ENCODE data around the gene ADH4.
A peak's percentile ranks its signal among the peaks of the same experiment; 100 is the strongest.
"Not testable (repeated sequence)": the region's sequence is repeated elsewhere in the genome, so short reads cannot be mapped to it uniquely, and the experiment has no call there.

The ADH4 gene

GRCh38 chr4:99134586-99134985, 9.5 kb downstream of the ADH4 start:
- DNase-seq (ENCODE audit: low read depth) = no peak

DNA sequence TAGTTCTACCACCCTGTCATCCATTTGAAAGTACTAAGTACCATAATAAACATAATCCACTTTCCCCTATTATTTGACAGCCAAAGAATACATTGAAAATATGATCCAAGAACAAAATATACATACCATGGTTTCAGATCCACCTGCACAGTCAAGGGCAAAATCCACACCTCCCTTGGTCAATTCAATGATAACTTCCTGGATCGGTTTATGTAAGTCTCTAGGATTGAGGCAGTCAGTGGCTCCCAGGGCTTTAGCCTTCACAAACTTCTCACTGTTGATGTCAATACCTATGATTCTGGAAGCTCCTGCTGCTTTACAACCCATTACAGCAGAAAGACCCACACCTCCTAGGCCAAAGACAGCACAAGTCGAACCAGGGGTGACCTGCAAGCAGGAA, 12.7 kb downstream of the ADH4 start:
- no peak for DNase-seq (ENCODE audit: low read depth)

DNA sequence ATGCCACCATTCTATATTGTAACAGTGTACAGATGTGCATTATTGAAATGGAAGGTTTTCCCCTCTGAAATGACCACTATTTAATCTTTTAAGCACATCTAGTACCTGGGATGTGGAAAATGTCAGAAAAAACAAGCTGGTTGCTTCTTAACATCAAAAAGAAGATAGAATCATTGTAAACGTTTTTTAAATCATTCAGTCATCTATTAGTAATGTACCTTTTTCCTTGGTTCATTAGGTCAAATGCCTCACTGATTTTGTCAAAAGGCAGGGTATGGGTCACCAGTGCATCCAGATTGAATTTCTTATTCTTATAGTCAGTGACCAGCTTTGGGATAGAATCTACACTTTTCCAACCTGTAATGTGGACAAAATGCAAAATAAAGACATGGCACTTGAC, 17.7 kb downstream of the ADH4 start:
- DNase-seq (ENCODE audit: low read depth) = no peak

- no peak for DNase-seq (ENCODE audit: low read depth)
Measured at GRCh38 chr4:99121008-99121407, 23.1 kb downstream of the ADH4 start.

DNA sequence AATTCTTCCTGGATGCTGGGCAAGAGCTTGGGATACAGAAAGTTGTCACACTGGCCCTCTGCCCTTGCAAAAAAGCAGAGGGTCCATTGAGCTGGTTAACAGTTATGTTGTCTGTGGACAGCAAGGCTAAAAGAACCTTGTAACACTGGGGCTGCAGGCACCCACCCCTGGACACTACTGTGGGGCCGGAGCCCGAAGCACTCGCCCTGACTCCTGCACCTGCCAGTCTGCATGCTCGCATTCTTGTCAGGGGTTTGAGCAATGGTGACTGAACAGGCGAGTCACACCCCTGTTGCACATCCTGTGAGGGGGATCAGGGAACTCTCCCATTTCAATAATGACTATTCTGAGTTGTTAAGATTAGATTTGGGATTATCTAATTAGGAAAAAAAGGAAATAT, 23.6 kb downstream of the ADH4 start:
- DNase-seq (ENCODE audit: low read depth) = no peak

GRCh38 chr4:99117876-99118693, 26.0 kb downstream of the ADH4 start:
- DNase-seq (ENCODE audit: low read depth) = no peak

GRCh38 chr4:99117122-99117841, 26.8 kb downstream of the ADH4 start:
- not testable (repeated sequence) for DNase-seq (ENCODE audit: low read depth)

GRCh38 chr4:99109286-99109685, 34.8 kb downstream of the ADH4 start:
- DNase-seq (ENCODE audit: low read depth) = not testable (repeated sequence)

DNA sequence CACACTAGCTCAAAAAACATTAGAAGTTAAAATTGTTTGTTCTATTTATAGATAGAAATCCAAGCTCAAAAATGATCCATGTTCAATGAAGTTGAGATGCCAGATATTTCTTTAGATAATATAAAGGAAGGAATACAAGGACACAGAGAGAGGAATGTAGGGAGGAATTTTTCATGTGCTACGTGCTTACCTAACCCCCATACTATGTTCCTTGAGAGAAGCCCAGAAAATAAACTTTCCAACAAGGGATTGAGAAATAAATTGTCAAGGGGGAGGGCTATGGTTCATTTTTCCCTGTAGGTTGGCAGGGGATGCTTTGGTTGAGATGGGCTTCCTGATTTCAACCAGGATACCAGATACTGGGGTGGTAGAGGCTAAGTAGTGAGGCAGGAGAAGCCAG, 39.9 kb downstream of the ADH4 start:
- peak; percentile 46 for DNase-seq (ENCODE audit: low read depth)

DNA sequence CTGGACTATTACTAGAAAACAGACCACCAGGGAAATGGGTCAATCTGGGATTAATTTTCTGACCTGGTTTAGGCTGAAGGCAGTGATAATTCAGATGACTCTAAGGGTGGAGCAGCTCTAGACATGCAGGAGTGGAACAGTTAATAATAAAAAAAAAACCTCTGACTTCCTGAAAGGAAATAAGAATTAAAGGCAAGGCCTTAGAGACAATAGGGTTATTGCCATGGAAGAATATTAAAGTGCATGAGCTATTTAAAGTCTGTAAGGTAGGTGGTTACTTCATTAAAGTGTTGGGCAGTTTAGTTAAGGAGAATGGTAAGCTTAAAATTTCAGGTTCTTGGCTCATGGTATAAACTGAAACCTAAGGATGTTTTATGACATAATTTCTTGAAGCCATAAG, 40.9 kb downstream of the ADH4 start:
- no peak for DNase-seq (ENCODE audit: low read depth)

GRCh38 chr4:99102634-99103033, 41.5 kb downstream of the ADH4 start:
- no peak for DNase-seq (ENCODE audit: low read depth)

GRCh38 chr4:99100876-99101275, 43.2 kb downstream of the ADH4 start:
- no peak for DNase-seq (ENCODE audit: low read depth)

DNA sequence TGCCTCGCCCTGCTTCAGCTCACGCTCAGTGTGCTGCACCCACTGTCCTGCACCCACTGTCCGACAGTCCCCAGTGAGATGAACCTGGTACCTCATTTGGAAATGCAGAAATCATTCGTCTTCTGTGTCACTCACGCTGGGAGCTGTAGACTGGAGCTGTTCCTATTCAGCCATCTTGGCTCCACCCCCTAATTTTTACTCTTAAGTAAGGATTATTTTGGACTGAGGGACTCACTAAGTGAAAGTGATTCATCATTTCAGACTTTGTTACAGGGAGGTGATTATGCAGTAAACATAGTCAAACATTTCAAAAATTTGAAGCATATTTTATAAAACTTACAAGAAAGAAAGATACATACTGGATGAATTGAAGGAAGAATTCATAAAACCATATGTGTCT, 44.3 kb downstream of the ADH4 start:
- DNase-seq (ENCODE audit: low read depth) = not testable (repeated sequence)

DNA sequence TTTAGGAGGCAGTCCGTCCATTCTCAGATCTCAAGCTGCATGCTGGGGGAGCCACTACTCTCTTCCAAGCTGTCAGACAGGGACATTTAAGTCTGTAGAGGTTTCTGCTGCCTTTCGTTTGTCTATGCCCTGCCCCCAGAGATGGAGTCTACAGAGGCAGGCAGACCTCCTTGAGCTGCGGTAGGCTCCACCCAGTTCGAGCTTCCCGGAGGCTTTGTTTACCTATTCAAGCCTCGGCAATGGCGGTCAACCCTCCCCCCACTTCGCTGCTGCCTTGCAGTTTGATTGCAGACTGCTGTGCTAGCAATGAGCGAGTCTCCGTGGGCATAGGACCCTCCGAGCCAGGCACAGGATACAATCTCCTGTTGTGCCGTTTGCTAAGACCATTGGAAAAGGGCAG, 44.8 kb downstream of the ADH4 start:
- no peak for DNase-seq (ENCODE audit: low read depth)

GRCh38 chr4:99091841-99092240, 52.3 kb downstream of the ADH4 start:
- DNase-seq (ENCODE audit: low read depth) = not testable (repeated sequence)

- no peak for DNase-seq (ENCODE audit: low read depth)
Measured at GRCh38 chr4:99091216-99091575, 52.9 kb downstream of the ADH4 start.

- no peak for DNase-seq (ENCODE audit: low read depth)
Measured at GRCh38 chr4:99090481-99091215, 53.4 kb downstream of the ADH4 start.

GRCh38 chr4:99088481-99089365, 55.4 kb downstream of the ADH4 start, which contains the start of gene ADH5:
ADH5 (minus strand) TSS chr4:99088788; CDS start chr4:99088700, 88 bp downstream.
- DNase-seq (ENCODE audit: low read depth) = peak; percentile 82

DNA sequence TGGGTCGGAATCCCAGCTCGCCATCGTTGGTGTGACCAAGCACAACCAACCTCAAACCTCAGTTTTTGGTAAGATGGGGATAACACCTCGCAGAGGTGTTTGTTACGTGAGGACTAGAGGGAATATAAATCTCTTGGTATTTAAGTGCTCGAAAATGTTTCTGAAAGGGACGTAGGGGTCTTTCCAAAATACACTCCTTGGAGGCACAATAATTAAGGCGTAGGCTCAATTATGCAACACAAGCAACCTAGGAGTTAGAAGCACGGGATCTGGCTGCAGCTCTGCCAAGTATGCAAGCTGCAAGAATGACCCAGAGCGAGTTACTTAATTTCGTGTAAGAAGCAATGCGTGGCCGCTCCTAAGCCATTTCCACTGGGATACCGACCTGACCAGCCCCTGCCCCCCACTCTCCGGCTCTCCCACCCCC, 56.1 kb downstream of the ADH4 start:
- DNase-seq (ENCODE audit: low read depth) = peak; percentile 86

- no peak for DNase-seq (ENCODE audit: low read depth)
Measured at GRCh38 chr4:99084595-99084994, 59.5 kb downstream of the ADH4 start.

DNA sequence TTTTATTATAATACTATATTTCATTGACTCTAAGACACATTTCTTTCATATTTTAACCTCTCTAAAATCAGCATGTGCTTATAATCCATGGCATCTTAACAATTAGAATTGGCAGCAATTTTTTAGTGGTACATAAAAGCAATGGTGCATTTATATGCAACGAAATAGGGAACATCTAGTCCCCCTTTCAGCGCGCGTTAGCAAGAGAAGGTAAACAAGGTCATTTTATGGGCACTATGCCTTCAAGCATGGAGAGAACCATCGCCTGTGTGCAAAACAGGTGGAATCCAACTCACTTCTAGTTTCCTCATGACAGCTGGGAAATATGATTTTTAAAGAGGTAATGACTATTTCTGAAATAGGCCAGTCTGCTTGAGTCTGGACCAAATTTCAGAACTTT, 61.9 kb downstream of the ADH4 start:
- DNase-seq (ENCODE audit: low read depth) = no peak

DNA sequence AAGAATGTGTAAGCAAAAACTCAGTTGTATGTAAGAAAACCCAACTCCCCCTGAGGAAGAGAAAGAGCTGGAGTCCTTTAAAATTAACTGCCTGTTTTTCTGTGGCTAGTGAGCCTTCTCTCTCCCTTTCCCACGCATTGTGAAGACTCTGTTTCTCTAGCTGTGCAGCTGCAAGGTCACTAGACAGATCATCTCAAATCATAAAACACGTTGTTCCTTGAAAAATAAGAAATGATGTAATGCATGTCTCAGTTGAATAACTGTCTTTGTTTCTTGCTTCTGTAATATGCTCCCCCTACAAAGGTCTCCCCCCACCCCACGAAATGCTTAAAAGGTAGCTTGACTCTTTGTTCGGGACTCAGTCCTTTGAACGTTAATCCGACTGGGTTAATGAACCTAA, 63.2 kb downstream of the ADH4 start:
- not testable (repeated sequence) for DNase-seq (ENCODE audit: low read depth)
